Epidermal melanocyte (primary cell): ENCODE measurements around the gene DOK6.
A peak's percentile ranks its signal among the peaks of the same experiment; 100 is the strongest.
"Not testable (repeated sequence)": the region's sequence is repeated elsewhere in the genome, so short reads cannot be mapped to it uniquely, and the experiment has no call there.

ENCODE experiments used
- DNase-seq: peaks from one replicate; pipeline ENCODE4 v3.0.0; 2011; ENCODE audit warnings: low spot score; ENCODE audit not compliant: insufficient read length

Gene DOK6

GRCh38 chr18:69400253-69400975 lies at the start of gene DOK6:
Gene DOK6, plus strand, starts transcription at chr18:69400888.
- DNase-seq, result peak; percentile 40

- DNase-seq, result no peak
Observed at GRCh38 chr18:69353023-69353422, 47.7 kb upstream of the DOK6 start.

DNA sequence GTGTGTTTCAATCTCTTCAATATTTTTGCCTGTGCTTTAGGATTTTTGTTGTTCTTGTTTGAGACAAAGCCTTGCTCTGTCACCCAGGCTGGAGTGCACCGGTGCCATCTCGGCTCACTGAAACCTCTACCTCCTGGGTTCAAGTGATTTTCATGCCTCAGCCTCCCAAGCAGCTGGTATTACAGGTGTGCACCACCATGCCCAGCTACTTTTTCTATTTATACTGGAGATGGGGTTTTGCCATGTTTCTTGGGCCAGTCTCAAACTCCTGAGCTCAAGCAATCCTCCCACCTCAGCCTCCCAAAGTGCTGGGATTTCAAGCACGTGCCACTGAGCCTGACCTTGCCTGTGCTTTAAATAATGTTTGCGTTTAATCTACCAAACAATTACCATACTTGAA lies 43.1 kb upstream of the DOK6 start:
- no peak for DNase-seq

GRCh38 chr18:69358212-69358895 lies 42.3 kb upstream of the DOK6 start:
- no peak for DNase-seq

GRCh38 chr18:69359768-69360167 lies 40.9 kb upstream of the DOK6 start:
- DNase-seq, result not testable (repeated sequence)

GRCh38 chr18:69364930-69365329 lies 35.8 kb upstream of the DOK6 start:
- no peak for DNase-seq

GRCh38 chr18:69365658-69366057 lies 35.0 kb upstream of the DOK6 start:
- no peak for DNase-seq

DNA sequence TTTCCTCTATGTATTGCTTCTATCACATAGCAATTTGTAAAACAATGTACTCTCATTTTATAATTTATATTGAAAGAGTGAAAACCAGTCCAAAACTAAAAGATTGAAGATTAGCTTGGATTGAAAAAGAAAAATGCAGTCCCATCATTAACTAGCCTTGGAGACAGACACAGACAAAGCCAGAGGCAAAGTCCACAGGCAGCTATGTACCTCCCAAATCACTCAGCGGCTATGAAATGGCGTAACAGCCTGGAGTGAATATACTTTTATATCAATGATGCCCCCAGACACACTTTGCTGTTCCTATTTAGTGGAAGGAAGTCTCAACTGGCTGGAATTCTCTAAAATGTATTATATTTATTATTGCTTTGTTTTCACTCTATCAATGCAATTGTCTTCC lies 33.6 kb upstream of the DOK6 start:
- DNase-seq, result no peak

DNA sequence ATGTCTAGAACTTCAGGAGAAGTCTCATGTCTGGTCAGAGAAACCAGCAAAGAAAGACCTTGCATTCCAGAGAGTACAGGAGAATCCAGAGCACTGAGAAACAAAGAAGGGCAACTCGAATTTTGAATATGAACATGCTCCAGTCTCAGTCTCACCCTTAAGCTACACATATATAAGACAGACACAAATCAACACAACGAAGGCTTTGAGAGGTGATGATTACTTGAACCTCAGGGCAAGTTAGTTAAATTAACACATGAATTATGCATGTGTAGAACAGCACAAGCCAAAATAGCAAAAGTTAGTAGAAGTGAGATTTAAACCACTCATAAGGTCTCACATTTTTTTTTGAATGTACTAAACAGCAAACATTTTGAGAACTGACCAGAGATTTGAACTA lies 29.0 kb upstream of the DOK6 start:
- DNase-seq, result no peak

DNA sequence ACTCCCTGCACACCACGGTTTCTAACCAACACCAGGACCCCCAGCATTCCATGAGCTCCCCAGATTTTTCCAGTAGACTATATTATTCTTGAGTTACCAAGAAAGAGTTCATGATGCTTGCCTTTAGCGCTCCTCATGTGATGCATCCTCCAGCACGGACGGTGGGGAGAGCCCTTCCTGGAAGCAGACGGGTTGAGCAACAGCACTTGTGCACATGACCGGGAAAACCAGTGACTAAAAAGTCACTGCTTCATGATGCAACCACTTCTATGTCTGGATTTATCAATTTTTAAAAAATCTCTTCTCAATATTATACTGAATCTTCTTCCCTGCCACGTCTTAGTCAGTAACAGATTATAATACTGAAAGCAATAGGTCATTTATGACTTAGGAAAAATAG lies 20.4 kb upstream of the DOK6 start:
- DNase-seq, result no peak

DNA sequence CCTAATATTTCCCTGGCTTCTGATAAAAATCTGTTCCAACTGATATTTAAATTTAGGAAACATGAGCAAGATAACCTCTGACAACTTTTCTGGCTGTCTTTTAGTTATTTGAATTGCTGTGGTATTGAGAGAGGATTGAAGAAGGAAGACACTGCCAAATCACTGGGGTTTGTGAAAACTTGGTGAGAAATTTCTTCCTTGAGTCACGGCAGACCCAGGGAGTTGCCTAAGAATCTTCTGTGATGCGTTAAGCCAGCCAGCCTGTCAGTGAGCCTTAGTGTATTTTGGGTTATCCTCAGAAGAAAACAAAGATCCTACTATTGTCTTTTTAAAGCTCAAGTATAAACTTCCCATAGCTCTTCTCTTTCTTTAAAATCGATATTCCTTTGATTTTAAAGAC lies 17.5 kb upstream of the DOK6 start:
- DNase-seq, result no peak

DNA sequence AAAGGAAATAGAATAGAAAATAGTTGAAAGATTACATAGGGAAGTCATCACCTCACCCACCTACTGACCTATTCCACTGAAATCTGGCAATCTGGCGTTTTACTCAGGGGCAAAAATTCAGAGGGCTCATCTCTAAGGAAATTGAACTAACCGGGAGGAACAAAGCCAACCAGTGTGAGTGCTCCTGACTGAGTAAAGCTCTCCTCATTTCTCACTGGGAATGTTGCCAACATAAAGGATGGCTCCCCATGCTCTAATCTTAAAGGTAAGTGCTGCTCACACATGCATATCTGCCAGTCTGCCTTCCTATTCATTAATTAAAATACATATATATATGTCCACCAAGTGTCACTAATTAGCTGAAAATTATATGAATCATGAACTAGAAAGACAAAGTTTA lies 13.5 kb upstream of the DOK6 start:
- no peak for DNase-seq

DNA sequence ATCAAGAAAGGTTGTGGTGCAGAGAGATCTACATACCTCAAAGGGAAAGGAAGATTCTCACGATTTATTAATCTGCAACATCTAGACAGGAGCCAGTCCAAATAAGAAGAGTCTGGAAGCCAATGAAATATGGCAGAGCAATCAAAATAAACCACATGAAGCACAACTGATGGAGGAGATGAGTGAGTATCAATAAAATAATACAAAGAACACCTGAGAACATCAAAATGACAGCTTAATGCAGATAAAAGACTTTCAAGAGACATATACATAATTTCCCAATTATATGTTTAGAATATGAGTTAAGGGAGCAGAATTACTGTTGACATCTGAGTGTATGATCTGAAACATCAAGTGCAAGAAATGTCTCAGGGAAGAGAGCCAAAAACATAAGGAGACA lies 12.5 kb upstream of the DOK6 start:
- no peak for DNase-seq

DNA sequence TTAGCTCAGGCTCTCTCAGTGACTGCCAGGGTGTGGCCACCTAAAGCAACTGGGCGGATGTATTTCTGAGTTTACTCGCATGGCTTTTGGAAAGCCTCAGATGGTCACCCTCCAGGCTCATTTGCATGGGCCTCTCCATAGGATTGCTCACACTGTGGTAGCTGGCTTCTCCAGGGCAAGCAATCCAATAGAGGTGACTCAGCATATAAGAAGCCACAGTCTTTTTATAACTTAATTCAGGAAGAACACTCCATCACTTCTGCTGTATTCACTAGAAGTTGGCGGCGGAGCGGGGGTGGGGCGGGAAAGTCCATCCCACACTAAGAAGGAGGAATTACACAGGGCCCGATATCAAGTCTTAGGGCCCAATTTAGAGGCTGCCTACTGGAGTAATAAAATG lies 3.6 kb upstream of the DOK6 start:
- no peak for DNase-seq

GRCh38 chr18:69399253-69399652 lies 1.4 kb upstream of the DOK6 start:
- DNase-seq, result no peak

DNA sequence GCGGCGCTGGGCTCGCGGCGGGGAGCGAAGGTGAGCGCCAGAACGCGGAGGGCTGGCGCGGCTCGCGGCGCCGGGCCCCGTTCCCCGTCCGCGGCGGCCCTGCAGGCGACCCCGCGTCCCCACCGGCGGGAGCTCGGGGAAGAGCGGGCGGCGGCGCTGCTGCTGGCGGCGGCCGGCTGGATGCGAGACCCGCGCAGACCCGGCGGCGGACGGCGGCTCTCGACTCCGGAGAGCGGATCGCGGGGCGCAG lies 213 bp downstream of the DOK6 start:
- DNase-seq, result no peak

- no peak for DNase-seq
Observed at GRCh38 chr18:69401226-69401971, 711 bp downstream of the DOK6 start.

- DNase-seq, result no peak
Observed at GRCh38 chr18:69401972-69402532, 1.4 kb downstream of the DOK6 start.

DNA sequence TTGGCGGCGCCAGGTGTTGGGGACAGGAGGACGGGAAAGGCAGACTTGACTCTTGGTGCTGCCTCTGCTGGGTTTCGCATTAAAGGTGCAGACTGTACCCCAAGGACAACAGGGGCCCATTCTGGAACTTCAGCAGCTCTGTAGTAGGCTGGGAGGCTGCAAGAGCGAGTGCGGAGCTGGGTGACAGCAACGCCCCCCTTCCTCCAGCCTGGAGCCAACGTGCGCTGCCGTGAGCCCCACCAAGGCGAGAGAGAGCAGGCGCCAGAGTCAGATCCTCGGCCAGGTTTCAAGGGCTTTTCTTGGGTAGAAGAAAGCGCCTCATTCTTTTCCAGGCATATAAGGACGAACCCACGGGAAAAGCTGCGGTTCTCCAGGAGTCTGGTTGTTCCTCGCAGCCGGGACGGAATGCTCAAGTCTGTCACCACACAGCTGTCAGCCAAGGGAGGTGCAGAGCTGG lies 1.9 kb downstream of the DOK6 start:
- DNase-seq, result no peak

DNA sequence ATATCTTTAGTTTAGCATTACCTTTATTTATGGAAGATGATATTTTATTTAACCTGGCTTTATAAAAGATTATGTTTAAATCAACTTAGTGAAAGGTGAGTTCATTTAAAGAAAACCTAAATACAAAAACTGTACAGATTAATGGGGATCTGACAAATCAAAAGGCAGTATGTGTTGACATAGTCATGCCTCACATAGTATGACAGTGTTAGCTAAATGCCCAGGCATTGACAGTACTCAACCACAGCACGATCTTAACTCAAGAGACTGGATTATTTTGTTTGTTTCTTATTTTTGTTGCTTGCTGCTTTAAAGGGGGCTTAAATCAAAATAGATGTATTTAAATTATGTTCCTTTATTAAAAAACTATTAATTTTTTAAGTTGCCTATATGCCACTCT lies 7.8 kb downstream of the DOK6 start:
- DNase-seq, result no peak

DNA sequence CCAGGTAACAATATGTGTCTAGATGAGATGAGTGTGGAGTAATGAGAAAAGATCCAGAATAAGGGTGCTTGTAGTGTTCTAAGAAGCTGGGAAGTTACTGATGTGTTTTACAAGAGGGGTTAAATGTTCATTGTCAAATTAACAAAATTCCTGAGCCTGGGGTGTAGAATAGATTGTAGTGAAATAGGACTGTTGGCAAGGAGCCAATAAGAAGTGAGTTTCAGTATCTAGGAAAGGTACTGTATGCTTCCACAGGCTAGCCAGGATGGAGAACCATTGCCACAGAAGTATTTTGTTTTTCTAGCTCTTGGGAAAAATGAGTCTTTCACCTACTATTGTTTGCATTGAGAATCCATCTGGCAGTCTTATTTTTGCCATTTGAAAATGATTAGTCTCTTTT lies 10.5 kb downstream of the DOK6 start:
- DNase-seq, result no peak

DNA sequence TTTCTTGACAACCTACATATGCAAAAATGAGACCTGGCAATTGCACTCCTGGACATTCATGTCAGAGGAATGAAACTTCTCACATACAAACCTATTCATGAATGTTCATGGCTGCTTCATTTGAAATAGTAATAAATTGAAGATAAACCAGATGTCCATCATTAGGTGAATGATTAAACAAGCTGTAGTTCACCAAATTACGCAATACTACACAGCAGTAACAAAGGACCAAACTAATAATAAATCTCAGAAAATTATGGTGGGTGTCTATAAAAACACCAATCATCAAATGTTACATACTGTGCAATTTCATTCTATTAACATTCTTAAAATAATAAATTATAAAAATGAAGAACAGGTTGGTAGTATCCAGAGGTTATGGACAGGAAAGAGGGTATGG lies 13.5 kb downstream of the DOK6 start:
- no peak for DNase-seq
